SU-DHL-6 (cell line): ENCODE measurements around the gene SPATC1L.

ENCODE experiments used
- CTCF ChIP-seq: fragments of 200-600 bp; sonication (generic); IDR thresholded peaks from one replicate; pipeline ENCODE4 v1.5.1; 2017; ENCODE audit warnings: antibody characterized with exemption, mild to moderate bottlenecking, low read length, moderate library complexity; ENCODE audit not compliant: insufficient read depth, poor library complexity, severe bottlenecking
- EZH2phosphoT487 ChIP-seq: fragments of 200-600 bp; sonication (generic), shearing (Covaris generic); conservative IDR thresholded peaks from 2 replicates; pipeline ENCODE4 v1.6.1; 2018; ENCODE audit warnings: mild to moderate bottlenecking, antibody characterized with exemption, low read length, moderate library complexity, mixed read lengths

GRCh38 chr21:46118316-46119143 is 65.7 kb downstream of the SPATC1L start:
- TF ChIP-seq CTCF (no peak), EZH2phosphoT487 (no peak)
